Tibial artery (tissue), 4 donors: ENCODE results near the gene FZD1.
A peak's percentile ranks its signal among the peaks of the same experiment; 100 is the strongest.
"Not testable (repeated sequence)": the region's sequence is repeated elsewhere in the genome, so short reads cannot be mapped to it uniquely, and the experiment has no call there.

Source experiments
- DNase-seq, 2 donors: peaks; one replicate each; pipeline ENCODE4 v3.0.0-alpha.2; 2019
- H3K27ac ChIP-seq, 2 donors: fragments of 200-600 bp; sonication (generic) in 1 of 2; 1 replicate in 1 of 2; 2 replicates in 1 of 2; pipeline ENCODE4 v1.5.1; 2018 to 2019; ENCODE audit warnings: mild to moderate bottlenecking in 1 of 2
- H3K27me3 ChIP-seq, 2 donors: fragments of 200-600 bp; sonication (generic) in 1 of 2; one replicate each; pipeline versions ENCODE4 v1.5.1 to v1.6.0; 2016 to 2019
- H3K36me3 ChIP-seq, 3 donors: fragments of 200-600 bp; sonication (generic) in 2 of 3; one replicate each; pipeline ENCODE4 v1.5.1; 2016 to 2019; ENCODE audit warnings: mild to moderate bottlenecking in 2 of 3
- H3K4me1 ChIP-seq, 4 donors: fragments of 200-600 bp; sonication (generic) in 2 of 4; 1 replicate in 3 of 4; 2 replicates in 1 of 4; pipeline ENCODE4 v1.5.1; 2016 to 2019
- H3K4me3 ChIP-seq, 2 donors: fragments of 200-600 bp; sonication (generic) in 1 of 2; 1 replicate in 1 of 2; 2 replicates in 1 of 2; pipeline ENCODE4 v1.5.1; 2018 to 2019; ENCODE audit warnings: mild to moderate bottlenecking in 2 of 2
- H3K9me3 ChIP-seq, 3 donors: fragments of 200-600 bp; sonication (generic) in 1 of 3; one replicate each; pipeline ENCODE4 v1.5.1; 2016 to 2019
- intact Hi-C: fragments of 100-400 bp; cut with DNase I; formaldehyde crosslinking; loops from one replicate; pipeline ENCODE4 v1.15.0; 2023; ENCODE audit warnings: low total_unique reads
- TF ChIP-seq, protein P1 (sequence below), 2 experiments: fragments of 200-600 bp in 1 of 2; fragments of 450-650 bp in 1 of 2; IDR thresholded peaks; one replicate each; pipeline ENCODE4 v1.5.1; 2017 to 2019; ENCODE audit warnings: antibody characterized with exemption in 2 of 2, mild to moderate bottlenecking in 1 of 2, moderate library complexity in 1 of 2

FZD1 gene

DNA sequence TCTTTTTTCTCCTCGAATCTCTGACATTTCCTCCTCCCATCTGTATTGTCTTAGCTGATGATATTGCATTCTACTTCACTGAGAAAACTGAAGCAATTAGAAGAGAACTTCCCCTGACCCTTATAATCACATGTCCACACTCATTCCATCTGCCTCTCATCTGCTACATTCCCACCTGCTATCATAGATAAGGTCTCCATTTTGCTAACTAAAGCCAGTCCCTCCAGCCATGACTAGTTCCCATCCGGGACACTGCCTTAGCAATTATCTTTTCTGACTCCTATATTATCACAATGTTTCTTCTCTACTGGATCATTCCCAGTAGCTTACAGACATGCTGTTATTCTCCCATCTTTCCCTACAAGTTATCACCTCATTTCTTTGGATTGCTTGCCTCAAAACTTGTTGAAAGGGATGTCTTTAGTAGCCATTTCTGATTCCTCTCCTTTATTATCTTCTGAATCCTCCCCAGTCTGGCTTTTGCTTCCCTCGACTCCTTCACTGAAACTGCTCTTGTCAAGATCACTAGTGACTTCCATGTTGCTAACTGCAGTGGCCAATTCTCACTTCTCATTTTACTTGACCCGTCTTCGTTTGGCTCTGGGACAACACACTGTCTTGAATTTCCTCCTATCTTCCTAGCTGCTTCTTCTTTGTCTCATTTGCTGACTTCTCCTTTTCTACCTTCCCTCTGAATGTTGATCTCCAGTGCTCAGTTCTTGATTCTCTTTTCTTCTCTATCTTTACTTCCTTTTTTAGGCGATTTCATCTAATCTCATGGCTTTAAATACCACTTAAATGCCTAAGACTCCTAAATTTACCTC lies 35.9 kb downstream of the FZD1 start:
- DNase-seq = no peak
- Histone ChIP-seq H3K27me3 (no peaks in the 10 kb centered on the region), H3K4me1 (no peaks in the 10 kb centered on the region), H3K9me3 (no peaks in the 10 kb centered on the region), H3K27ac (no peak overlapping the region), H3K36me3 (no peaks in the 10 kb centered on the region), H3K4me3 (no peak overlapping the region)
- intact Hi-C loops = no loop called here
- TF ChIP-seq, protein P1, sequence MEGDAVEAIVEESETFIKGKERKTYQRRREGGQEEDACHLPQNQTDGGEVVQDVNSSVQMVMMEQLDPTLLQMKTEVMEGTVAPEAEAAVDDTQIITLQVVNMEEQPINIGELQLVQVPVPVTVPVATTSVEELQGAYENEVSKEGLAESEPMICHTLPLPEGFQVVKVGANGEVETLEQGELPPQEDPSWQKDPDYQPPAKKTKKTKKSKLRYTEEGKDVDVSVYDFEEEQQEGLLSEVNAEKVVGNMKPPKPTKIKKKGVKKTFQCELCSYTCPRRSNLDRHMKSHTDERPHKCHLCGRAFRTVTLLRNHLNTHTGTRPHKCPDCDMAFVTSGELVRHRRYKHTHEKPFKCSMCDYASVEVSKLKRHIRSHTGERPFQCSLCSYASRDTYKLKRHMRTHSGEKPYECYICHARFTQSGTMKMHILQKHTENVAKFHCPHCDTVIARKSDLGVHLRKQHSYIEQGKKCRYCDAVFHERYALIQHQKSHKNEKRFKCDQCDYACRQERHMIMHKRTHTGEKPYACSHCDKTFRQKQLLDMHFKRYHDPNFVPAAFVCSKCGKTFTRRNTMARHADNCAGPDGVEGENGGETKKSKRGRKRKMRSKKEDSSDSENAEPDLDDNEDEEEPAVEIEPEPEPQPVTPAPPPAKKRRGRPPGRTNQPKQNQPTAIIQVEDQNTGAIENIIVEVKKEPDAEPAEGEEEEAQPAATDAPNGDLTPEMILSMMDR (IDR thresholded peaks at IDR 0.05) = no peak

DNA sequence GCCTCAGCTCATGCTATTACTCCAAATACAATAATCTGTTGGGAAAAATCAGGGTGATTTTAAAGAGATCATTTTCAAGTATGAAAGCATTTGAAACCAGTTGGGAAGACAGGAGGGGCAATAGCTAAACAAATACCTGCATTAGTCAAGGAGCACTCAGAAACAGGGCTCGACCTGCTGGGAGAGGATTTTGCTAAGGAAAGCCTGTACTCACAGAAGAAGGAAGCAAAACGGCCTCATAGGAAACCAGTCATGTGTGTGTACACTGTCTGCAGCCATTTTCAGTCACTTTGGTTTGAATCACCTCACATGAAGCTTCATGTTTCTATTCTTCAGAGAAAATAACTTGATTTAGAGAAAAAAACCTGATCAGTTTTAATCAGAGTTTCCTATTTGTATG lies 38.6 kb downstream of the FZD1 start:
- TF ChIP-seq, protein P1 (IDR thresholded peaks at IDR 0.05) = no peak
- no peak for DNase-seq

DNA sequence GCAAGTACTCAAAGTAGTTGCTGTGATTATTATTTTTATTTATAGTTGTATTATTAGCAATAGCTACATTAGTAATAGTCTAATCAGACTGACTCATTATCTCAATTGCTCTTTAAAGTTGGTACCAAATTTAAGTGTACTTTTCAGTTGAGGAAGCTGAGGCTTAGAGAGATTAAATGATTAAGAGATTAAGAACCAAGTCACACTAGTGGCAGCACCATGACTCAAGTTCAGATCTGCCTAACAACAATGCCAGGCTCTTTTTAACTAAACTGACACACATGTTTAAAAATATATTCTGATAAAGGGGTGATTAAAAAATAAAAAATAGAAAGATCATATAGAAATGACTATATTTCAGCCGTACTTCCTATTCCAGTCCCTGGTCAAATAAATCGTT lies 42.0 kb downstream of the FZD1 start:
- TF ChIP-seq, protein P1 (IDR thresholded peaks at IDR 0.05) = no peak
- Histone ChIP-seq H3K36me3 (no peaks in the 10 kb centered on the region), H3K27ac (no peak overlapping the region), H3K4me1 (no peaks in the 10 kb centered on the region), H3K4me3 (no peak overlapping the region), H3K27me3 (no peaks in the 10 kb centered on the region), H3K9me3 (no peaks in the 10 kb centered on the region)
- DNase-seq = no peak
- intact Hi-C loops = no loop called here

More for the DNA sequence above, 38.6 kb downstream of the FZD1 start:
- H3K27ac ChIP-seq = no peak overlapping the region
- no peak overlapping the region for H3K4me3 ChIP-seq
- no peaks in the 10 kb centered on the region for H3K36me3 ChIP-seq
- intact Hi-C loops = no loop called here
- H3K9me3 ChIP-seq = no peaks in the 10 kb centered on the region
- H3K27me3 ChIP-seq = no peaks in the 10 kb centered on the region
- H3K4me1 ChIP-seq = no peaks in the 10 kb centered on the region

DNA sequence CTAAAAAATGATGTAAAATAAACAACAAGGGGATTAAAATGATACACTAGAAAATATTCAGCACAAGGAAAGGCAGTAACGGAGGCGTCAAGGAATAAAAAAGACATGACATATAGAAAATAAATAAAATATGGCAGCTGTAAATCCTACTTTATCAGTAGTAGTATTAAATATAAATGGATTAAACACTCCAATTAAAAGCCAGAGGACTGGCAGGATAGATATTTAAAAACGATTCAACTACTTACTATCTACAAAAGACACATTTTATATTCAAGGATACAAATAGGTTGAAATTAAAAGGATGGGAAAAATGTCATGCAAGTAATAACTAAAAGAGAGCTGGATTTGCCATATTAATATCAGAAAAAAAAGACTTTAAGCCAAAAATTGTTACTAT lies 43.2 kb downstream of the FZD1 start:
- no peaks in the 10 kb centered on the region for H3K27me3 ChIP-seq
- no peak overlapping the region for H3K4me3 ChIP-seq
- peaks cover 0 to 8% (median 7%) of the 10 kb centered on the region in 4 donors for H3K4me1 ChIP-seq
- no peak for DNase-seq
- intact Hi-C loops = no loop called here
- TF ChIP-seq, protein P1 (IDR thresholded peaks at IDR 0.05) = no peak
- no peaks in the 10 kb centered on the region for H3K9me3 ChIP-seq
- H3K27ac ChIP-seq = no peak overlapping the region
- no peaks in the 10 kb centered on the region for H3K36me3 ChIP-seq

DNA sequence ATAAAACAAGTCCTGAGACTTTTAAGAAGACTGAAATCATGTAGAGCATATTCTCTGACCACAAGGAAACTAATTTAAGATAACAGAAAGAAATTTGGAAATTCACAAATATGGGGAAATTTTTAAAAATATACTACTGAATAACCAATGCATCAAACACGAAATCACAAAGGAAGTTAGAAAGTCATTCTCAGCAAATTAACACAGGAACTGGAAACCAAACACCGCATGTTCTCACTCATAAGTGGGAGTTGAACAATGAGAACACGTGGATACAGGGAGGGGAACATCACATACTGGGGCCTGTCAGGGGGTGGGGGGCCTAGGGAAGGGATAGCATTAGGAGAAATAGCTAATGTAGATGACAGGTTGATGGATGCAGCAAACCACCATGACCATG lies 44.0 kb downstream of the FZD1 start:
- intact Hi-C loops, H3K4me3 ChIP-seq, H3K9me3 ChIP-seq, H3K36me3 ChIP-seq, H3K27ac ChIP-seq, H3K27me3 ChIP-seq, DNase-seq: not testable (repeated sequence)
- H3K4me1 ChIP-seq = peaks cover 0 to 15% (median 10%) of the 10 kb centered on the region in 4 donors

DNA sequence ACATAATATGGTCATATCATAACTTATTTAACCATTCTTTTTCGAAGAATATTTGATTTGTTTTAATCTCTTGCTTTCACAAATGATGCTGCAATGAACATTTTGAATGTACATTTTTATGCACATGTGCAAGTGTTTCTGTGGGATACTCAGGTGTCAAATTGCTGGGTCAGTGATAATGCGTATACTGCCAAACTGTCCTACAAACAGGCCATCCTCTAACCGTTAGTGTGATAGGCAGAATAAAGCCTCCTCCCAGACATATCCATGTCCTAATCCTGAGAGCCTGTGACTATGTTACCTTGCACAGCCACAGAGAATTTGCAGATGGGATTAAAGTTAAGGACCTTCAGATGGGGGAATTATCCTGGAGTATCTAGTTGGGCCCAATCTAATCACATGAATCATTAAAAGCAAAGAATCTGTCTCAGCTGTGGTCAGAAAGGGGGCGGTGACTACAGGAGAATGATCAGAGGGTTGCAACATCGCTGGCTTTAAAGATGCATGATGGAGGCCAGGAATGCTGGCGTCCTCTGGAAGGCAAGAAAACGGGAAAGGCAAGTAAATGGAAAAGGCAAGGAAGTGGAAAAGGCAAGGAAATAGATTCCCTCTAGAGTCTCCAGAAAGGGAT lies 46.7 kb downstream of the FZD1 start:
- TF ChIP-seq, protein P1 (IDR thresholded peaks at IDR 0.05) = no peak
- peak; percentile 69 to 73 for DNase-seq
- Histone ChIP-seq H3K27me3 (no peaks in the 10 kb centered on the region), H3K36me3 (no peaks in the 10 kb centered on the region), H3K4me1 (peaks cover 0 to 20% (median 11%) of the 10 kb centered on the region in 4 donors), H3K9me3 (no peaks in the 10 kb centered on the region), H3K27ac (no peak overlapping the region), H3K4me3 (no peak overlapping the region)
- intact Hi-C loops = no loop called here
